Measurements from ENCODE around the gene SWAP70.

Gene SWAP70

GRCh38 chr11:9769621-9770020 lies 105.7 kb downstream of the SWAP70 start:
- Histone ChIP-seq H3K4me3 (ENCODE audit: low read depth in 1 of 2, low read length in 2 of 2) (no peak overlapping the region), H3K27ac (ENCODE audit: low read depth, low read length) (no peak overlapping the region), H3K9me3 (ENCODE audit: control insufficient read depth in 1 of 2, low read length in 2 of 2) (no peaks in the 10 kb centered on the region), H3K4me1 (ENCODE audit: control insufficient read depth in 1 of 2, insufficient read depth in 2 of 2, low read length in 2 of 2) (peaks cover 0 to 3% of the 10 kb centered on the region in 2 donors), H3K9ac (ENCODE audit: low read depth in 1 of 2, low read length in 2 of 2) (no peak overlapping the region), H3K36me3 (ENCODE audit: control insufficient read depth in 1 of 2, insufficient read depth in 2 of 2, low read length in 2 of 2) (no peaks in the 10 kb centered on the region), H3K27me3 (ENCODE audit: control insufficient read depth in 1 of 2, insufficient read depth in 2 of 2, low read length in 2 of 2) (no peaks in the 10 kb centered on the region)

- H3K27me3 ChIP-seq (ENCODE audit: control insufficient read depth in 1 of 2, insufficient read depth in 2 of 2, low read length in 2 of 2), result no peaks in the 10 kb centered on the region
- H3K4me1 ChIP-seq (ENCODE audit: control insufficient read depth in 1 of 2, insufficient read depth in 2 of 2, low read length in 2 of 2), result no peaks in the 10 kb centered on the region
- no peak overlapping the region for H3K27ac ChIP-seq (ENCODE audit: low read depth, low read length)
- H3K9me3 ChIP-seq (ENCODE audit: control insufficient read depth in 1 of 2, low read length in 2 of 2), result no peaks in the 10 kb centered on the region
- no peak overlapping the region for H3K4me3 ChIP-seq (ENCODE audit: low read depth in 1 of 2, low read length in 2 of 2)
- no peak overlapping the region for H3K9ac ChIP-seq (ENCODE audit: low read depth in 1 of 2, low read length in 2 of 2)
- no peaks in the 10 kb centered on the region for H3K36me3 ChIP-seq (ENCODE audit: control insufficient read depth in 1 of 2, insufficient read depth in 2 of 2, low read length in 2 of 2)
Measured at GRCh38 chr11:9771071-9771511, 107.2 kb downstream of the SWAP70 start.

- H3K36me3 ChIP-seq (ENCODE audit: control insufficient read depth in 1 of 2, insufficient read depth in 2 of 2, low read length in 2 of 2), result no peaks in the 10 kb centered on the region
- no peak overlapping the region for H3K9ac ChIP-seq (ENCODE audit: low read depth in 1 of 2, low read length in 2 of 2)
- H3K9me3 ChIP-seq (ENCODE audit: control insufficient read depth in 1 of 2, low read length in 2 of 2), result no peaks in the 10 kb centered on the region
- H3K4me3 ChIP-seq (ENCODE audit: low read depth in 1 of 2, low read length in 2 of 2), result no peak overlapping the region
- H3K4me1 ChIP-seq (ENCODE audit: control insufficient read depth in 1 of 2, insufficient read depth in 2 of 2, low read length in 2 of 2), result no peaks in the 10 kb centered on the region
- no peaks in the 10 kb centered on the region for H3K27me3 ChIP-seq (ENCODE audit: control insufficient read depth in 1 of 2, insufficient read depth in 2 of 2, low read length in 2 of 2)
- no peak overlapping the region for H3K27ac ChIP-seq (ENCODE audit: low read depth, low read length)
Measured at GRCh38 chr11:9772218-9772617, 108.3 kb downstream of the SWAP70 start.

- Histone ChIP-seq H3K9ac (ENCODE audit: low read depth in 1 of 2, low read length in 2 of 2) (no peak overlapping the region), H3K27ac (ENCODE audit: low read depth, low read length) (no peak overlapping the region), H3K27me3 (ENCODE audit: control insufficient read depth in 1 of 2, insufficient read depth in 2 of 2, low read length in 2 of 2) (no peaks in the 10 kb centered on the region), H3K4me1 (ENCODE audit: control insufficient read depth in 1 of 2, insufficient read depth in 2 of 2, low read length in 2 of 2) (no peaks in the 10 kb centered on the region), H3K4me3 (ENCODE audit: low read depth in 1 of 2, low read length in 2 of 2) (no peak overlapping the region), H3K36me3 (ENCODE audit: control insufficient read depth in 1 of 2, insufficient read depth in 2 of 2, low read length in 2 of 2) (peaks cover 0 to 3% of the 10 kb centered on the region in 2 donors), H3K9me3 (ENCODE audit: control insufficient read depth in 1 of 2, low read length in 2 of 2) (no peaks in the 10 kb centered on the region)
Measured at GRCh38 chr11:9773524-9773923, 109.6 kb downstream of the SWAP70 start.

GRCh38 chr11:9774109-9774508 lies 110.2 kb downstream of the SWAP70 start:
- Histone ChIP-seq H3K36me3 (ENCODE audit: control insufficient read depth in 1 of 2, insufficient read depth in 2 of 2, low read length in 2 of 2) (peaks cover 0 to 3% of the 10 kb centered on the region in 2 donors), H3K27ac (ENCODE audit: low read depth, low read length) (no peak overlapping the region), H3K9me3 (ENCODE audit: control insufficient read depth in 1 of 2, low read length in 2 of 2) (no peaks in the 10 kb centered on the region), H3K4me1 (ENCODE audit: control insufficient read depth in 1 of 2, insufficient read depth in 2 of 2, low read length in 2 of 2) (no peaks in the 10 kb centered on the region), H3K27me3 (ENCODE audit: control insufficient read depth in 1 of 2, insufficient read depth in 2 of 2, low read length in 2 of 2) (no peaks in the 10 kb centered on the region), H3K4me3 (ENCODE audit: low read depth in 1 of 2, low read length in 2 of 2) (no peak overlapping the region), H3K9ac (ENCODE audit: low read depth in 1 of 2, low read length in 2 of 2) (no peak overlapping the region)

GRCh38 chr11:9774591-9775397 lies 110.9 kb downstream of the SWAP70 start:
- no peak overlapping the region for H3K27ac ChIP-seq (ENCODE audit: low read depth, low read length)
- no peaks in the 10 kb centered on the region for H3K9me3 ChIP-seq (ENCODE audit: control insufficient read depth in 1 of 2, low read length in 2 of 2)
- H3K27me3 ChIP-seq (ENCODE audit: control insufficient read depth in 1 of 2, insufficient read depth in 2 of 2, low read length in 2 of 2), result no peaks in the 10 kb centered on the region
- H3K9ac ChIP-seq (ENCODE audit: low read depth in 1 of 2, low read length in 2 of 2), result no peak overlapping the region
- H3K36me3 ChIP-seq (ENCODE audit: control insufficient read depth in 1 of 2, insufficient read depth in 2 of 2, low read length in 2 of 2), result peaks cover 6% of the 10 kb centered on the region in 2 donors
- no peak overlapping the region for H3K4me3 ChIP-seq (ENCODE audit: low read depth in 1 of 2, low read length in 2 of 2)
- no peaks in the 10 kb centered on the region for H3K4me1 ChIP-seq (ENCODE audit: control insufficient read depth in 1 of 2, insufficient read depth in 2 of 2, low read length in 2 of 2)

- H3K27me3 ChIP-seq (ENCODE audit: control insufficient read depth in 1 of 2, insufficient read depth in 2 of 2, low read length in 2 of 2), result no peaks in the 10 kb centered on the region
- H3K36me3 ChIP-seq (ENCODE audit: control insufficient read depth in 1 of 2, insufficient read depth in 2 of 2, low read length in 2 of 2), result peaks cover 10 to 11% of the 10 kb centered on the region in 2 donors
- H3K9me3 ChIP-seq (ENCODE audit: control insufficient read depth in 1 of 2, low read length in 2 of 2), result no peaks in the 10 kb centered on the region
- no peak overlapping the region for H3K27ac ChIP-seq (ENCODE audit: low read depth, low read length)
- H3K4me1 ChIP-seq (ENCODE audit: control insufficient read depth in 1 of 2, insufficient read depth in 2 of 2, low read length in 2 of 2), result no peaks in the 10 kb centered on the region
- H3K9ac ChIP-seq (ENCODE audit: low read depth in 1 of 2, low read length in 2 of 2), result no peak overlapping the region
- H3K4me3 ChIP-seq (ENCODE audit: low read depth in 1 of 2, low read length in 2 of 2), result no peak overlapping the region
Measured at GRCh38 chr11:9775398-9775779, 111.5 kb downstream of the SWAP70 start.

- H3K4me3 ChIP-seq (ENCODE audit: low read depth in 1 of 2, low read length in 2 of 2), result no peak overlapping the region
- no peaks in the 10 kb centered on the region for H3K4me1 ChIP-seq (ENCODE audit: control insufficient read depth in 1 of 2, insufficient read depth in 2 of 2, low read length in 2 of 2)
- no peak overlapping the region for H3K27ac ChIP-seq (ENCODE audit: low read depth, low read length)
- no peaks in the 10 kb centered on the region for H3K27me3 ChIP-seq (ENCODE audit: control insufficient read depth in 1 of 2, insufficient read depth in 2 of 2, low read length in 2 of 2)
- peaks cover 15 to 19% of the 10 kb centered on the region in 2 donors for H3K36me3 ChIP-seq (ENCODE audit: control insufficient read depth in 1 of 2, insufficient read depth in 2 of 2, low read length in 2 of 2)
- no peak overlapping the region for H3K9ac ChIP-seq (ENCODE audit: low read depth in 1 of 2, low read length in 2 of 2)
- no peaks in the 10 kb centered on the region for H3K9me3 ChIP-seq (ENCODE audit: control insufficient read depth in 1 of 2, low read length in 2 of 2)
Measured at GRCh38 chr11:9776203-9776602, 112.3 kb downstream of the SWAP70 start.

- H3K27ac ChIP-seq (ENCODE audit: low read depth, low read length), result no peak overlapping the region
Measured at GRCh38 chr11:9777066-9777465, 113.2 kb downstream of the SWAP70 start.

GRCh38 chr11:9777525-9777924 lies 113.6 kb downstream of the SWAP70 start:
- no peaks in the 10 kb centered on the region for H3K9me3 ChIP-seq (ENCODE audit: control insufficient read depth in 1 of 2, low read length in 2 of 2)
- no peaks in the 10 kb centered on the region for H3K27me3 ChIP-seq (ENCODE audit: control insufficient read depth in 1 of 2, insufficient read depth in 2 of 2, low read length in 2 of 2)
- no peaks in the 10 kb centered on the region for H3K4me1 ChIP-seq (ENCODE audit: control insufficient read depth in 1 of 2, insufficient read depth in 2 of 2, low read length in 2 of 2)
- no peak overlapping the region for H3K27ac ChIP-seq (ENCODE audit: low read depth, low read length)
- H3K4me3 ChIP-seq (ENCODE audit: low read depth in 1 of 2, low read length in 2 of 2), result no peak overlapping the region
- H3K36me3 ChIP-seq (ENCODE audit: control insufficient read depth in 1 of 2, insufficient read depth in 2 of 2, low read length in 2 of 2), result peaks cover 18 to 25% of the 10 kb centered on the region in 2 donors
- no peak overlapping the region for H3K9ac ChIP-seq (ENCODE audit: low read depth in 1 of 2, low read length in 2 of 2)

More at GRCh38 chr11:9777066-9777465, 113.2 kb downstream of the SWAP70 start:
- Histone ChIP-seq H3K9ac (ENCODE audit: low read depth in 1 of 2, low read length in 2 of 2) (no peak overlapping the region), H3K9me3 (ENCODE audit: control insufficient read depth in 1 of 2, low read length in 2 of 2) (no peaks in the 10 kb centered on the region), H3K36me3 (ENCODE audit: control insufficient read depth in 1 of 2, insufficient read depth in 2 of 2, low read length in 2 of 2) (peaks cover 18 to 25% of the 10 kb centered on the region in 2 donors), H3K4me1 (ENCODE audit: control insufficient read depth in 1 of 2, insufficient read depth in 2 of 2, low read length in 2 of 2) (no peaks in the 10 kb centered on the region), H3K4me3 (ENCODE audit: low read depth in 1 of 2, low read length in 2 of 2) (no peak overlapping the region), H3K27me3 (ENCODE audit: control insufficient read depth in 1 of 2, insufficient read depth in 2 of 2, low read length in 2 of 2) (no peaks in the 10 kb centered on the region)

Data from duodenal mucosa (tissue), 2 donors.